Left ventricle myocardium inferior (tissue), 1 donor: Measurements from ENCODE around the gene ZMPSTE24. TPM values are rescaled to one million over a fixed set of nuclear protein-coding genes. Genes with fewer than 3 reads are reported as not detected.

Source experiments
- DNase-seq: peaks from one replicate; pipeline ENCODE4 v3.0.0-alpha.2; 2020
- H3K27ac ChIP-seq: fragments of 200-600 bp; replicated peaks from 2 replicates; pipeline ENCODE4 v1.8.0; 2021
- H3K27me3 ChIP-seq: fragments of 200-600 bp; 2 replicates; pipeline ENCODE4 v1.8.0; 2021; ENCODE audit warnings: low read depth
- H3K36me3 ChIP-seq: fragments of 200-600 bp; 2 replicates; pipeline ENCODE4 v1.8.0; 2021
- H3K4me1 ChIP-seq: fragments of 200-600 bp; 2 replicates; pipeline ENCODE4 v1.8.0; 2021
- H3K4me3 ChIP-seq: fragments of 200-600 bp; 2 replicates; pipeline ENCODE4 v1.8.0; 2021; ENCODE audit warnings: mild to moderate bottlenecking, moderate library complexity
- H3K9me3 ChIP-seq: fragments of 200-600 bp; replicated peaks from 2 replicates; pipeline ENCODE4 v1.8.0; 2021
- CTCF ChIP-seq: fragments of 200-600 bp; IDR thresholded peaks from 2 replicates; pipeline ENCODE4 v1.8.0; 2021; ENCODE audit warnings: antibody characterized with exemption, mild to moderate bottlenecking, borderline replicate concordance
- intact Hi-C: fragments of 100-400 bp; cut with micrococcal nuclease; formaldehyde crosslinking; loops from one replicate; pipeline ENCODE4 v1.11.0; 2022
- total RNA-seq: library from RNA; stranded (reverse); fragmentation: NEBNext Ultra II Directional; extraction: Animal tissue kit (Norgen Biotek cat#: 25700); gene quantifications from one replicate; pipeline ENCODE4 v1.2.1, GENCODE V29; 2021
- donor health status: DM: no; HTN: yes; CAD: no; lungs with severe emphysema.

Gene ZMPSTE24
- total RNA-seq, 1 donor from 2014 or later: 33.8 TPM

GRCh38 chr1:40243351-40243750, 14.7 kb upstream of the ZMPSTE24 start:
- TF ChIP-seq CTCF: no peak
- Histone ChIP-seq H3K27me3 (no peaks in the 10 kb centered on the region), H3K27ac (no peak overlapping the region), H3K9me3 (no peaks in the 10 kb centered on the region), H3K36me3 (no peaks in the 10 kb centered on the region), H3K4me3 (no peak overlapping the region), H3K4me1 (peaks cover 16% of the 10 kb centered on the region)
- DNase-seq: no peak
- intact Hi-C loops: no loop called here

- Histone ChIP-seq H3K4me3 (no peak overlapping the region), H3K27me3 (no peaks in the 10 kb centered on the region), H3K27ac (no peak overlapping the region), H3K36me3 (no peaks in the 10 kb centered on the region), H3K9me3 (no peaks in the 10 kb centered on the region), H3K4me1 (peaks cover 16% of the 10 kb centered on the region)
- DNase-seq: no peak
- no peak for TF ChIP-seq CTCF
- intact Hi-C loops: no loop called here
Measured at GRCh38 chr1:40244138-40244744, 13.8 kb upstream of the ZMPSTE24 start.

GRCh38 chr1:40245686-40246085, 12.3 kb upstream of the ZMPSTE24 start:
- Histone ChIP-seq H3K27ac (no peak overlapping the region), H3K27me3 (no peaks in the 10 kb centered on the region), H3K4me3 (no peak overlapping the region), H3K4me1 (peaks cover 16% of the 10 kb centered on the region), H3K9me3 (no peaks in the 10 kb centered on the region), H3K36me3 (no peaks in the 10 kb centered on the region)
- no peak for TF ChIP-seq CTCF
- DNase-seq: no peak
- intact Hi-C loops: no loop called here

- H3K4me3 ChIP-seq: no peak within 1 kb of the TSS
- no peak within 1 kb of the TSS for H3K27ac ChIP-seq
- no peak for TF ChIP-seq CTCF
- no peaks in the 10 kb centered on the region for H3K36me3 ChIP-seq
- intact Hi-C loops: no loop called here
- H3K4me1 ChIP-seq: peaks cover 16% of the 10 kb centered on the region
- H3K9me3 ChIP-seq: no peaks in the 10 kb centered on the region
- no peaks in the 10 kb centered on the region for H3K27me3 ChIP-seq
- no peak for DNase-seq
Measured at GRCh38 chr1:40247655-40248054, 10.4 kb upstream of the ZMPSTE24 start, which contains the start of gene TMCO2. TMCO2 (plus strand) TSS chr1:40247937; CDS start chr1:40247994, 57 bp downstream.

GRCh38 chr1:40248412-40248811, 9.6 kb upstream of the ZMPSTE24 start:
- no peak for DNase-seq
- peaks cover 14% of the 10 kb centered on the region for H3K4me1 ChIP-seq
- H3K4me3 ChIP-seq: no peak overlapping the region
- H3K9me3 ChIP-seq: no peaks in the 10 kb centered on the region
- no peak overlapping the region for H3K27ac ChIP-seq
- H3K27me3 ChIP-seq: no peaks in the 10 kb centered on the region
- TF ChIP-seq CTCF: no peak
- intact Hi-C loops: no loop called here
- H3K36me3 ChIP-seq: no peaks in the 10 kb centered on the region
